Karpas-422 (cell line): ENCODE data around the gene BMP7. TPM values are rescaled to one million over a fixed set of nuclear protein-coding genes. Genes with fewer than 3 reads are reported as not detected.

Experiments used
- DNase-seq: peaks from one replicate; pipeline ENCODE4 v3.0.0-alpha.2; 2015
- H2AFZ ChIP-seq: fragments of 200-600 bp; sonication (generic); 2 replicates; pipeline ENCODE4 v1.6.1; 2014; ENCODE audit warnings: antibody characterized with exemption, low read length, mixed read lengths
- H3K27ac ChIP-seq: fragments of 200-600 bp; sonication (generic); 2 replicates; pipeline ENCODE4 v1.5.1; 2014; ENCODE audit warnings: mild to moderate bottlenecking, low read length, moderate library complexity
- H3K27me3 ChIP-seq: fragments of 200-600 bp; sonication (generic); 2 replicates; pipeline ENCODE4 v1.6.1; 2014; ENCODE audit warnings: low read length, mixed read lengths
- H3K36me3 ChIP-seq: fragments of 200-600 bp; sonication (generic); 2 replicates; pipeline ENCODE4 v1.6.1; 2014; ENCODE audit warnings: low read length, mixed read lengths; ENCODE audit not compliant: insufficient read depth
- H3K4me1 ChIP-seq: fragments of 200-600 bp; sonication (generic); 2 replicates; pipeline ENCODE4 v1.6.1; 2014; ENCODE audit warnings: mild to moderate bottlenecking, low read length, mixed read lengths
- H3K4me2 ChIP-seq: fragments of 200-600 bp; sonication (generic); 2 replicates; pipeline ENCODE4 v1.6.1; 2014; ENCODE audit warnings: low read length, low read depth, mild to moderate bottlenecking; ENCODE audit not compliant: poor library complexity, severe bottlenecking
- H3K4me3 ChIP-seq: fragments of 200-600 bp; sonication (generic); 2 replicates; pipeline ENCODE4 v1.5.1; 2014; ENCODE audit warnings: mild to moderate bottlenecking, antibody characterized with exemption, low read length, mixed read lengths
- H3K79me2 ChIP-seq: fragments of 200-600 bp; sonication (generic); 2 replicates; pipeline ENCODE4 v1.6.1; 2014; ENCODE audit warnings: mild to moderate bottlenecking, low read length, mixed read lengths
- H3K9ac ChIP-seq: fragments of 200-600 bp; sonication (generic); 2 replicates; pipeline ENCODE4 v1.6.0; 2014; ENCODE audit warnings: low read length
- H3K9me2 ChIP-seq: fragments of 200-600 bp; sonication (generic), shearing (Covaris generic); replicated peaks from 2 replicates; pipeline ENCODE4 v1.6.0; 2014; ENCODE audit warnings: mild to moderate bottlenecking, low read length, moderate library complexity; ENCODE audit not compliant: insufficient read depth
- H3K9me3 ChIP-seq: fragments of 300-700, 200-600 bp; sonication (generic); 2 replicates; pipeline ENCODE4 v1.6.1; 2014; ENCODE audit warnings: low read length, mixed read lengths
- H4K20me1 ChIP-seq: fragments of 200-600 bp; sonication (generic); 2 replicates; pipeline ENCODE4 v1.6.1; 2014; ENCODE audit warnings: mild to moderate bottlenecking, antibody characterized with exemption, low read length, low read depth; ENCODE audit not compliant: insufficient read depth
- total RNA-seq: library from RNA; depleted of rRNA; stranded (reverse); fragments of >200 nt; shearing (Covaris generic); gene quantifications from 2 replicates; pipeline ENCODE4 v1.2.3, GENCODE V29; 2014; ENCODE audit warnings: low replicate concordance

The BMP7 gene
- total RNA-seq, 1 experiment from 2014 or later, result not detected

- Histone ChIP-seq H3K79me2 (no peaks in the 10 kb centered on the region), H3K9me2 (no peaks in the 10 kb centered on the region), H3K36me3 (no peaks in the 10 kb centered on the region), H3K27ac (no peak overlapping the region), H3K4me2 (no peak overlapping the region), H2AFZ (no peak overlapping the region), H3K27me3 (no peaks in the 10 kb centered on the region), H3K4me1 (no peaks in the 10 kb centered on the region), H3K4me3 (no peak overlapping the region), H3K9me3 (no peaks in the 10 kb centered on the region), H3K9ac (no peak overlapping the region), H4K20me1 (no peaks in the 10 kb centered on the region)
- no peak for DNase-seq
Measured at GRCh38 chr20:57186192-57186591, 80.2 kb downstream of the BMP7 start.

DNA sequence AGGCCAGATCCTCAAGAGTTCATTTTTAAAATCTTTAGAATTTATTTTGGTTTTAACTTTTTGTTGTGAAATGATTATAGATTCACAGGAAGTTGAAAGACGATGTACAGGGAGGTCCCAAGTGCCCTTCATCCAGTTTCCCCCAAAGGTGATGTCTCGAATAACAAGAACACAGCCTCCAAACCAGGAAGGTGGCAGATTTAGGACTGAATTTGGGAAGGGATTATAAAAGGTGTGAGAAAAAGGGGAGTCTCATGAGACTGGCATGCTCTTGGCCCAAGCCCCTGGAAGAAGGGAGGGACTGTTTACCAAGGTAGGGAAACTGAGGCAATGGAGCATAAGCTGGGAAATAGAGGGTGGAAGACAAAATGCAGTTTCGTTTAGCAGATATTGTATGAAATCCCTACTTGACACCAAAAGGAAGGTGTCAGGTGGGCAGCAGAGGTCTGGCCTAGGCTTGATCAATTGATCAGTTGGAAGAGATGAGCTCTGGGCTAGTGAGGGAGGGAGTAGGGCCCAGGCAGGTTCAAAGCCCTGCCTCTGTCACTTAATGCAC, 81.2 kb downstream of the BMP7 start:
- Histone ChIP-seq H4K20me1 (no peaks in the 10 kb centered on the region), H2AFZ (no peak overlapping the region), H3K27me3 (no peaks in the 10 kb centered on the region), H3K9me3 (no peaks in the 10 kb centered on the region), H3K4me3 (no peak overlapping the region), H3K4me1 (no peaks in the 10 kb centered on the region), H3K27ac (no peak overlapping the region), H3K9me2 (no peaks in the 10 kb centered on the region), H3K9ac (no peak overlapping the region), H3K79me2 (no peaks in the 10 kb centered on the region), H3K4me2 (no peak overlapping the region), H3K36me3 (no peaks in the 10 kb centered on the region)
- DNase-seq, result no peak

GRCh38 chr20:57183457-57184009, 82.9 kb downstream of the BMP7 start:
- Histone ChIP-seq H3K79me2 (no peaks in the 10 kb centered on the region), H3K9me3 (no peaks in the 10 kb centered on the region), H3K4me2 (no peak overlapping the region), H3K27me3 (no peaks in the 10 kb centered on the region), H3K9ac (no peak overlapping the region), H3K4me3 (no peak overlapping the region), H3K36me3 (no peaks in the 10 kb centered on the region), H4K20me1 (no peaks in the 10 kb centered on the region), H2AFZ (no peak overlapping the region), H3K27ac (no peak overlapping the region), H3K4me1 (no peaks in the 10 kb centered on the region), H3K9me2 (no peaks in the 10 kb centered on the region)
- DNase-seq, result no peak

GRCh38 chr20:57181639-57182038, 84.8 kb downstream of the BMP7 start:
- DNase-seq, result no peak

DNA sequence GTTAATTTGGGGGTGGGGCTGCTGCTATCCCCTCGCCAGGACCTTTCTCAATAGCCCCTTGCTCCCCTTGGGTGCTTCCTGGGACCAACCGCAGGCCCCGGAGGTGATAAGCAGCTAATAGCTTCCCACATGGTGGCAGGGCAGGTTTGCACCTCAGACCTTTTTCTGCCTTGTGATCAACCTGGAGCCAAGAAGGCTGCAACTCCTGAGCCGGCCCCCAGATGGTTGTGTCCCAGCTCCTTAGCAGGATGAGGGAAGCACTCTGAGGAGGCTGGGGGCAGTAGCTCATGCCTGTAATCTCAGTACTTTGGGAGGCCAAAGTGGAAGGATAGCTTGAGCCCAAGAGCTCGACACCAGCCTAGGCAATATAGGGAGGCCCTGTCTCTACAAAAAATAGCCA, 85.5 kb downstream of the BMP7 start:
- Histone ChIP-seq H3K27ac (no peak overlapping the region), H4K20me1 (no peaks in the 10 kb centered on the region), H3K27me3 (no peaks in the 10 kb centered on the region), H3K4me2 (no peak overlapping the region), H3K79me2 (no peaks in the 10 kb centered on the region), H3K9ac (no peak overlapping the region), H3K4me1 (no peaks in the 10 kb centered on the region), H2AFZ (no peak overlapping the region), H3K9me2 (no peaks in the 10 kb centered on the region), H3K4me3 (no peak overlapping the region), H3K36me3 (no peaks in the 10 kb centered on the region), H3K9me3 (no peaks in the 10 kb centered on the region)
- peak; percentile 50 for DNase-seq

More at GRCh38 chr20:57181639-57182038, 84.8 kb downstream of the BMP7 start:
- no peak overlapping the region for H3K4me2 ChIP-seq
- no peaks in the 10 kb centered on the region for H3K79me2 ChIP-seq
- no peak overlapping the region for H3K27ac ChIP-seq
- no peaks in the 10 kb centered on the region for H3K36me3 ChIP-seq
- H4K20me1 ChIP-seq, result no peaks in the 10 kb centered on the region
- no peaks in the 10 kb centered on the region for H3K9me3 ChIP-seq
- no peak overlapping the region for H2AFZ ChIP-seq
- H3K27me3 ChIP-seq, result no peaks in the 10 kb centered on the region
- no peak overlapping the region for H3K4me3 ChIP-seq
- no peaks in the 10 kb centered on the region for H3K4me1 ChIP-seq
- no peak overlapping the region for H3K9ac ChIP-seq
- no peaks in the 10 kb centered on the region for H3K9me2 ChIP-seq

GRCh38 chr20:57180387-57180786, 86.1 kb downstream of the BMP7 start:
- Histone ChIP-seq H3K79me2 (no peaks in the 10 kb centered on the region), H2AFZ (no peak overlapping the region), H3K4me2 (no peak overlapping the region), H3K4me1 (no peaks in the 10 kb centered on the region), H3K36me3 (no peaks in the 10 kb centered on the region), H3K9ac (no peak overlapping the region), H3K27ac (no peak overlapping the region), H3K9me2 (no peaks in the 10 kb centered on the region), H3K9me3 (no peaks in the 10 kb centered on the region), H3K27me3 (no peaks in the 10 kb centered on the region), H3K4me3 (no peak overlapping the region), H4K20me1 (no peaks in the 10 kb centered on the region)
- no peak for DNase-seq

- H3K4me1 ChIP-seq, result no peaks in the 10 kb centered on the region
- no peaks in the 10 kb centered on the region for H4K20me1 ChIP-seq
- no peak overlapping the region for H3K4me2 ChIP-seq
- no peak overlapping the region for H3K9ac ChIP-seq
- H3K9me3 ChIP-seq, result no peaks in the 10 kb centered on the region
- H3K27ac ChIP-seq, result no peak overlapping the region
- DNase-seq, result no peak
- no peaks in the 10 kb centered on the region for H3K79me2 ChIP-seq
- no peaks in the 10 kb centered on the region for H3K36me3 ChIP-seq
- no peaks in the 10 kb centered on the region for H3K27me3 ChIP-seq
- H3K9me2 ChIP-seq, result no peaks in the 10 kb centered on the region
- no peak overlapping the region for H3K4me3 ChIP-seq
- H2AFZ ChIP-seq, result no peak overlapping the region
Measured at GRCh38 chr20:57179265-57179664, 87.2 kb downstream of the BMP7 start.

DNA sequence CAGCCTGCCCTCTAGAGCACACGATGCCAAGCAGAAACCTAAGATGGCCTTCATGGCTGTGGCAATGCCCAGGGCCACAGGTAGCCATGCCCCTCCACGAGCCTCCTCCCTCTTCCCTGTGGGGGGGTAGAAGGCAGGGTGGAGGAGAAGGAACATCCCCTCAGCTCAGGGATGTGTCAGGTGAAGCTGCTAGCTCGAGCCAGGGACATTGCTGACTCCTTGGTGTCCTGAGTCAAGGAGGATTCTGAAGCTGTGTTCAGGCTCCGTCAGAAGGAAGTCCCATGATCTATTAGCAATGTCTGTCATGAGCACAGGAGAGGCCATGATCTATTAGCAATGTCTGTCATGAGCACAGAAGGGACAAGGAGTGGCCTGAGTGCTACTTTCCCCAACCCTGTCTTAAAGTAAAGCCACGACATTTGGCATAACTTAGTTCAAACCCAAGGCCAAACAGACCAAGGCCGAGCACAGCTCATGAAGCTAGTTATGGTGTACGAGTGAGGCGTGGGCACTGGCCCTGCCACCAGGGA, 87.8 kb downstream of the BMP7 start:
- H3K4me1 ChIP-seq, result no peaks in the 10 kb centered on the region
- no peaks in the 10 kb centered on the region for H3K9me3 ChIP-seq
- H3K27me3 ChIP-seq, result no peaks in the 10 kb centered on the region
- no peak overlapping the region for H3K27ac ChIP-seq
- H3K36me3 ChIP-seq, result no peaks in the 10 kb centered on the region
- H3K4me3 ChIP-seq, result no peak overlapping the region
- H3K9me2 ChIP-seq, result no peaks in the 10 kb centered on the region
- no peak for DNase-seq
- H2AFZ ChIP-seq, result no peak overlapping the region
- no peak overlapping the region for H3K4me2 ChIP-seq
- no peaks in the 10 kb centered on the region for H3K79me2 ChIP-seq
- no peak overlapping the region for H3K9ac ChIP-seq
- no peaks in the 10 kb centered on the region for H4K20me1 ChIP-seq
